GM18870 (cell line): ENCODE data around the gene NEURL1B.

Source experiments
- ATAC-seq: cut with Tn5 transposase; IDR thresholded peaks from one replicate; pipeline ENCODE4 v1.9.1; 2021; ENCODE audit warnings: moderate library complexity; ENCODE audit not compliant: unreplicated experiment

Gene NEURL1B

GRCh38 chr5:172608773-172609172 is 32.3 kb upstream of the NEURL1B start:
- ATAC-seq: no peak

- no peak for ATAC-seq
Measured at GRCh38 chr5:172610643-172611042, 30.4 kb upstream of the NEURL1B start.

GRCh38 chr5:172611913-172612312 is 29.1 kb upstream of the NEURL1B start:
- ATAC-seq: no peak

- no peak for ATAC-seq
Measured at GRCh38 chr5:172612771-172613170, 28.3 kb upstream of the NEURL1B start.

- no peak for ATAC-seq
Measured at GRCh38 chr5:172616136-172616535, 24.9 kb upstream of the NEURL1B start.

GRCh38 chr5:172616730-172617129 is 24.3 kb upstream of the NEURL1B start:
- ATAC-seq: no peak

- ATAC-seq: no peak
Measured at GRCh38 chr5:172617817-172618216, 23.2 kb upstream of the NEURL1B start.

- ATAC-seq: no peak
Measured at GRCh38 chr5:172618574-172619365, 22.3 kb upstream of the NEURL1B start.

- ATAC-seq: no peak
Measured at GRCh38 chr5:172620506-172620905, 20.6 kb upstream of the NEURL1B start.

GRCh38 chr5:172622091-172623046 is 18.7 kb upstream of the NEURL1B start:
- no peak for ATAC-seq

- ATAC-seq: no peak
Measured at GRCh38 chr5:172623313-172623980, 17.6 kb upstream of the NEURL1B start.

- ATAC-seq: no peak
Measured at GRCh38 chr5:172624083-172624995, 16.7 kb upstream of the NEURL1B start.

GRCh38 chr5:172624996-172625964 is 15.8 kb upstream of the NEURL1B start:
- no peak for ATAC-seq

- no peak for ATAC-seq
Measured at GRCh38 chr5:172626031-172626581, 15.0 kb upstream of the NEURL1B start.

- no peak for ATAC-seq
Measured at GRCh38 chr5:172630082-172630481, 11.0 kb upstream of the NEURL1B start.

GRCh38 chr5:172630482-172630881 is 10.6 kb upstream of the NEURL1B start:
- no peak for ATAC-seq

- ATAC-seq: no peak
Measured at GRCh38 chr5:172630986-172631385, 10.1 kb upstream of the NEURL1B start.

GRCh38 chr5:172632346-172633092 is 8.5 kb upstream of the NEURL1B start:
- ATAC-seq: no peak
